ENCODE results near the gene LCE3A.
"Not testable (repeated sequence)": the region's sequence is repeated elsewhere in the genome, so short reads cannot be mapped to it uniquely, and the experiment has no call there.

Gene LCE3A

GRCh38 chr1:152622803-152623202, at the start of gene LCE3A:
Gene LCE3A, minus strand, starts transcription at chr1:152623103. Its CDS starts 0 bp downstream, at chr1:152623103.
- no peak for DNase-seq (ENCODE audit: low read depth in 1 of 2, low spot score in 1 of 2)

- DNase-seq (ENCODE audit: low read depth in 1 of 2, low spot score in 1 of 2) = no peak
These were observed 44.7 kb upstream of the LCE3A start for GRCh38 chr1:152667648-152668047.

- not testable (repeated sequence) for DNase-seq (ENCODE audit: low read depth in 1 of 2, low spot score in 1 of 2)
These were observed 43.3 kb upstream of the LCE3A start for GRCh38 chr1:152666171-152666570.

GRCh38 chr1:152663098-152663497, 40.2 kb upstream of the LCE3A start, which contains the start of gene LCE2D:
Gene LCE2D, plus strand, starts transcription at chr1:152663380. Its CDS starts 726 bp downstream, at chr1:152664106.
- DNase-seq (ENCODE audit: low read depth in 1 of 2, low spot score in 1 of 2) = no peak

GRCh38 chr1:152658649-152659048, 35.7 kb upstream of the LCE3A start:
- no peak for DNase-seq (ENCODE audit: low read depth in 1 of 2, low spot score in 1 of 2)

GRCh38 chr1:152657677-152658076, 34.8 kb upstream of the LCE3A start:
- DNase-seq (ENCODE audit: low read depth in 1 of 2, low spot score in 1 of 2) = no peak

GRCh38 chr1:152656459-152656858, 33.6 kb upstream of the LCE3A start:
- no peak for DNase-seq (ENCODE audit: low read depth in 1 of 2, low spot score in 1 of 2)

- DNase-seq (ENCODE audit: low read depth in 1 of 2, low spot score in 1 of 2) = no peak
These were observed 31.2 kb upstream of the LCE3A start for GRCh38 chr1:152654110-152654509.

- no peak for DNase-seq (ENCODE audit: low read depth in 1 of 2, low spot score in 1 of 2)
These were observed 23.8 kb upstream of the LCE3A start for GRCh38 chr1:152646656-152647055.

- DNase-seq (ENCODE audit: low read depth in 1 of 2, low spot score in 1 of 2) = no peak
These were observed 22.2 kb upstream of the LCE3A start for GRCh38 chr1:152645146-152645545.

GRCh38 chr1:152643945-152644344, 21.0 kb upstream of the LCE3A start:
- no peak for DNase-seq (ENCODE audit: low read depth in 1 of 2, low spot score in 1 of 2)

- no peak for DNase-seq (ENCODE audit: low read depth in 1 of 2, low spot score in 1 of 2)
These were observed 17.4 kb upstream of the LCE3A start for GRCh38 chr1:152640351-152640750.

GRCh38 chr1:152630596-152630995, 7.7 kb upstream of the LCE3A start:
- DNase-seq (ENCODE audit: low read depth in 1 of 2, low spot score in 1 of 2) = no peak

GRCh38 chr1:152626744-152627143, 3.8 kb upstream of the LCE3A start:
- no peak for DNase-seq (ENCODE audit: low read depth in 1 of 2, low spot score in 1 of 2)

- DNase-seq (ENCODE audit: low read depth in 1 of 2, low spot score in 1 of 2) = no peak
These were observed 421 bp upstream of the LCE3A start for GRCh38 chr1:152623203-152623844.

- DNase-seq (ENCODE audit: low read depth in 1 of 2, low spot score in 1 of 2) = no peak
These were observed 910 bp downstream of the LCE3A start for GRCh38 chr1:152621993-152622392.

- DNase-seq (ENCODE audit: low read depth in 1 of 2, low spot score in 1 of 2) = no peak
These were observed 9.4 kb downstream of the LCE3A start, which contains the start of gene LCE3B for GRCh38 chr1:152613511-152613910. Gene LCE3B, plus strand, starts transcription at chr1:152613811. Its CDS starts 0 bp downstream, at chr1:152613811.

GRCh38 chr1:152599934-152600333, 23.0 kb downstream of the LCE3A start, which contains the start of gene LCE3C:
Gene LCE3C, plus strand, starts transcription at chr1:152600234. Its CDS starts 498 bp downstream, at chr1:152600732.
- DNase-seq (ENCODE audit: low read depth in 1 of 2, low spot score in 1 of 2) = no peak

- no peak for DNase-seq (ENCODE audit: low read depth in 1 of 2, low spot score in 1 of 2)
These were observed 25.9 kb downstream of the LCE3A start for GRCh38 chr1:152596986-152597385.

GRCh38 chr1:152585586-152585985, 37.3 kb downstream of the LCE3A start:
- DNase-seq (ENCODE audit: low read depth in 1 of 2, low spot score in 1 of 2) = no peak

- no peak for DNase-seq (ENCODE audit: low read depth in 1 of 2, low spot score in 1 of 2)
These were observed 40.3 kb downstream of the LCE3A start for GRCh38 chr1:152582647-152583046.

- DNase-seq (ENCODE audit: low read depth in 1 of 2, low spot score in 1 of 2) = no peak
These were observed 42.5 kb downstream of the LCE3A start, which contains the start of gene LCE3D for GRCh38 chr1:152580433-152580832. Gene LCE3D, minus strand, starts transcription at chr1:152580516. Its CDS starts 580 bp downstream, at chr1:152579936.

GRCh38 chr1:152579526-152579925, 43.4 kb downstream of the LCE3A start:
- DNase-seq (ENCODE audit: low read depth in 1 of 2, low spot score in 1 of 2) = not testable (repeated sequence)
